ENCODE measurements around the gene SNAI1. TPM values are rescaled to one million over a fixed set of nuclear protein-coding genes. Genes with fewer than 3 reads are reported as not detected.

The SNAI1 gene
- total RNA-seq, 2 donors from 2014 or later = 0.78 to 3.3 TPM

GRCh38 chr20:49945306-49945700 is 37.5 kb upstream of the SNAI1 start:
- Histone ChIP-seq H3K4me3 (no peak overlapping the region), H3K27ac (no peak overlapping the region), H3K9me3 (no peaks in the 10 kb centered on the region), H3K27me3 (no peaks in the 10 kb centered on the region), H3K36me3 (replicated peaks in 1 of 2; ENCODE audit: insufficient read depth in 1 of 2, low read depth in 2 of 2) (peaks cover 7 to 35% of the 10 kb centered on the region in 2 donors), H3K4me1 (peaks cover 17% of the 10 kb centered on the region)
- DNase-seq (no peak), ATAC-seq (no peak)
- WGBS, 2 donors = 70 to 81% methylated on average over 3 of the region's 3 CpGs
- intact Hi-C loops (cut with DNase I) = no loop called here
- TF ChIP-seq CTCF (IDR thresholded peaks at IDR 0.05) (no peak), POLR2A (IDR thresholded peaks at IDR 0.05) (no peak)

GRCh38 chr20:49945701-49946477 is 36.9 kb upstream of the SNAI1 start:
- H3K27ac ChIP-seq = no peak overlapping the region
- no peak overlapping the region for H3K4me3 ChIP-seq
- TF ChIP-seq CTCF (IDR thresholded peaks at IDR 0.05) (no peak), POLR2A (IDR thresholded peaks at IDR 0.05) (no peak)
- intact Hi-C loops (cut with DNase I) = no loop called here
- 92 to 95% methylated on average over 9 to 10 of the region's 10 CpGs for WGBS, 2 donors
- H3K9me3 ChIP-seq = no peaks in the 10 kb centered on the region
- H3K36me3 ChIP-seq (replicated peaks in 1 of 2; ENCODE audit: insufficient read depth in 1 of 2, low read depth in 2 of 2) = peaks cover 10 to 40% of the 10 kb centered on the region in 2 donors
- DNase-seq = no peak
- no peaks in the 10 kb centered on the region for H3K27me3 ChIP-seq
- peaks cover 12% of the 10 kb centered on the region for H3K4me1 ChIP-seq
- ATAC-seq = no peak

GRCh38 chr20:49948178-49948577 is 34.6 kb upstream of the SNAI1 start:
- Histone ChIP-seq H3K9me3 (no peaks in the 10 kb centered on the region), H3K4me1 (no peaks in the 10 kb centered on the region), H3K36me3 (replicated peaks in 1 of 2; ENCODE audit: insufficient read depth in 1 of 2, low read depth in 2 of 2) (peaks cover 19 to 51% of the 10 kb centered on the region in 2 donors), H3K27me3 (no peaks in the 10 kb centered on the region), H3K27ac (no peak overlapping the region), H3K4me3 (no peak overlapping the region)
- no peak for TF ChIP-seq POLR2A (IDR thresholded peaks at IDR 0.05)
- no peak for TF ChIP-seq CTCF (IDR thresholded peaks at IDR 0.05)
- WGBS, 2 donors = 82 to 85% methylated on average over 3 of the region's 3 CpGs
- ATAC-seq (no peak), DNase-seq (no peak)
- intact Hi-C loops (cut with DNase I) = no loop called here

GRCh38 chr20:49948809-49949507 is 33.8 kb upstream of the SNAI1 start:
- H3K9me3 ChIP-seq = no peaks in the 10 kb centered on the region
- H3K4me3 ChIP-seq = no peak overlapping the region
- no peak for ATAC-seq
- H3K27ac ChIP-seq = no peak overlapping the region
- TF ChIP-seq POLR2A (IDR thresholded peaks at IDR 0.05) (no peak), CTCF (IDR thresholded peaks at IDR 0.05) (no peak)
- no peaks in the 10 kb centered on the region for H3K27me3 ChIP-seq
- WGBS, 2 donors = 86 to 96% methylated on average over 10 to 11 of the region's 11 CpGs
- no peaks in the 10 kb centered on the region for H3K4me1 ChIP-seq
- peaks cover 19 to 57% of the 10 kb centered on the region in 2 donors for H3K36me3 ChIP-seq (replicated peaks in 1 of 2; ENCODE audit: insufficient read depth in 1 of 2, low read depth in 2 of 2)
- DNase-seq = no peak
- intact Hi-C loops (cut with DNase I) = no loop called here

All from body of pancreas (tissue), 4 donors.